ENCODE measurements around the gene DNAJA3.

Gene DNAJA3

DNA sequence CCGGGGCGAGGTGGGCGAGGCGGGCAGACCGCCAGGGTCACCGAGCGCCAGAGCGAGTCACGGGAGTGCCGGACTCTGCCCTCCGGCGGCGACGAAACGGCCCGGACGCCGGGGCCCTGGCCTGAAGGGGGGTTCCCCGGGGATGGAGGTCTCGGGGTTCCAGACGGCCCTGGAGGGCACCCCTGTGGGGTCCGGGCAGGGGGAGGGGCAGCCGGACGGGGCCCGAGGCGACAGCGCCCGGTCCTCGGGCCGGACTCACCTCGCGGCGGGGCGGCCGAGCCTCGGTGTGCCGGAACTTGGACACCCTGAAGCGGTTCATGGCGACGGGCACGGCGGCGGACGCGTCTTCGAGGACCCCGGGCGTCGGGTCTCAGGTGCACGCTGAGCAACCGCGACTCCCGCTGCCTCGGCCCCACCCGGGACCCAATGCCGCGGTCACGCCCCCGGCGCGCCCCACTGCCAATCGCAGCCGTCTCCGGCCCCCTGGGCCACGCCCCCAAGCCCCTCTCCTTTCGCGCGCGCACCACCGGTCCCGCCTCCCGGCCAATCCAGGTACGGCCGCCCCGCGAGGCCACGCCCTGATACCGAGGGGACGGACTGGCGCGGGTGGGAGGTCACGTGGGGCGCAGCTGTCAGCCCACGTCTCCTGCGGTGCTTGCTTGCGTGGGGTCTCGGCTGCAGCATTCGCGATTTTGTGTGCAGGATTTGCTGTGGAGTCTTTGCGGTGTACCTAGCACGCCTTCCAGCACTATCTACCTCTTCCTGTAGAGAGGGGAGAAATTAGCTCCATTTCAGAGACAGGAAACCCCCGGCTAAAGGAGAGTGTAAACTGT lies 9.3 kb upstream of the DNAJA3 start, which contains the start of gene CORO7:
Gene CORO7, minus strand, starts transcription at position 397 of the 833 bp plus-strand sequence. Its CDS starts 78 bp downstream, at position 319.
- H3K4me3 ChIP-seq (ENCODE audit: insufficient read length, low read depth), result peak within 1 kb of the TSS; percentile 85
- no peak for DNase-seq (ENCODE audit: low read depth, low spot score)
- peaks cover 10% of the 10 kb centered on the region for H3K27me3 ChIP-seq (ENCODE audit: insufficient read depth, insufficient read length)
- H3K9me3 ChIP-seq (ENCODE audit: insufficient read depth, low read length), result no peaks in the 10 kb centered on the region
- H3K4me1 ChIP-seq (ENCODE audit: insufficient read depth, insufficient read length), result peaks cover 10% of the 10 kb centered on the region
- H3K36me3 ChIP-seq (ENCODE audit: insufficient read depth, insufficient read length, low read length), result peaks cover 14% of the 10 kb centered on the region
- TF ChIP-seq SUZ12 (IDR thresholded peaks at IDR 0.05; ENCODE audit: extremely low read depth, insufficient read depth, insufficient read length), result no peak
- no peak for TF ChIP-seq ZNF274 (IDR thresholded peaks at IDR 0.05; ENCODE audit: low read depth, low read length)
- no peak for TF ChIP-seq YY1 (IDR thresholded peaks at IDR 0.05; ENCODE audit: insufficient read depth, insufficient read length)
- peak within 1 kb of the TSS; percentile 86 for H3K9ac ChIP-seq (ENCODE audit: insufficient read length, low read depth)

DNA sequence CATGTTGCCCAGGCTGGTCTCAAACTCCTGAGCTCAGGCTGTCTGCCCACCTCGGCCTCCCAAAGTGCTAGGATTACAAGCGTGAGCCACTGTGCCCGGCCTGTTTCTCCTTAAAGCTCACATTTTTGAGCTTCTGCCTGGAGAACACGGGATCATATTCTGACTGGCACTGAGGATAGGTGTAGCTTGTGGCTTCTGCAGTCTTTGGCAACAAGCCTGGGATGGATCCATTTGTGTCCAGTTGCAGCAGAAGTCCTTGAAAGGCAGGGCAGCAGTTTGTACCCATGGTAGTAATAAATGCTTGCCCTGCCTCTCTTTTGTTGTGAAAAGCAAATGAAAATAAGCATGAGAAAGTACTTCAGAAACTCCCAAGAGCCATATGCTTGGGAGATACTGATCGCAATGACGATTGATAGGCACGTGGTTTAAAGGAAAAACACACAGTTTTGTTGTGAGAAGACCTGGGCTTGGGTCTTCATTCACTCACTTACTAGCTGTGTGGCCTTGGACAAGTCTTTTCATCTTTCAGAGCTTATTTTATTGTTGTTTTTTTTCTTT lies 6.2 kb upstream of the DNAJA3 start:
- Histone ChIP-seq H3K9ac (ENCODE audit: insufficient read length, low read depth) (no peak overlapping the region), H3K9me3 (ENCODE audit: insufficient read depth, low read length) (no peaks in the 10 kb centered on the region), H3K27me3 (ENCODE audit: insufficient read depth, insufficient read length) (peaks cover 10% of the 10 kb centered on the region), H3K4me1 (ENCODE audit: insufficient read depth, insufficient read length) (peaks cover 8% of the 10 kb centered on the region), H3K4me3 (ENCODE audit: insufficient read length, low read depth) (no peak overlapping the region), H3K36me3 (ENCODE audit: insufficient read depth, insufficient read length, low read length) (no peaks in the 10 kb centered on the region)
- TF ChIP-seq SUZ12 (IDR thresholded peaks at IDR 0.05; ENCODE audit: extremely low read depth, insufficient read depth, insufficient read length) (no peak), ZNF274 (IDR thresholded peaks at IDR 0.05; ENCODE audit: low read depth, low read length) (no peak), YY1 (IDR thresholded peaks at IDR 0.05; ENCODE audit: insufficient read depth, insufficient read length) (no peak)
- DNase-seq (ENCODE audit: low read depth, low spot score), result no peak

DNA sequence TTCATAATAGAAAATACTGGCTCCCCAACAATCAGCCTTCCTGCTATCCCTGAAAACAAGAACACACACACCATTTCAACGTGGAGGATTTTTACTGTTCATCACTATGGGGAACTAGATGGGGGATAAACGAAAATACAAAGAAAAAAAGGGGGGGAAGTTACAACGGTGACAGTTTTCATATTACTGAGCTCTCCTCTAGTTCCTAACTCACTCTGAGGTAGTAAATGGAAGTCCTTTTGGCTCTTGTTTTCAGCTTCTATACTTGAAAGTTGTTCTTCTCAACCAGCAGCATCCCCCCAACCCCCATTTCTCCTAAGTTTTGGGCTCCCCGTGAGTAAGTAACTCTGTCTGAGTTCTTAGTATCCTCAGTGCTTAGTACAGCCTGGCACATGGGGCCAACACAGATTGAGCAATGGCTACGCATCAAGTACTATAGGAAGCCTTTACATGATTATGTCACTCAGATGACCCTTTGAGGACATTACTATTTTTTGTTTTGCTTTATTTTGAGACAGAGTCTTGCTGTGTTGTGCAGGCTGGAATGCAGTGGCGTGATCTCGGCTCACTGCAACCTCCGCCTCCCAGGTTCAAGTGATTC lies 5.1 kb upstream of the DNAJA3 start:
- Histone ChIP-seq H3K4me3 (ENCODE audit: insufficient read length, low read depth) (no peak overlapping the region), H3K9ac (ENCODE audit: insufficient read length, low read depth) (no peak overlapping the region), H3K36me3 (ENCODE audit: insufficient read depth, insufficient read length, low read length) (no peaks in the 10 kb centered on the region), H3K4me1 (ENCODE audit: insufficient read depth, insufficient read length) (no peaks in the 10 kb centered on the region), H3K9me3 (ENCODE audit: insufficient read depth, low read length) (no peaks in the 10 kb centered on the region), H3K27me3 (ENCODE audit: insufficient read depth, insufficient read length) (peaks cover 10% of the 10 kb centered on the region)
- no peak for TF ChIP-seq SUZ12 (IDR thresholded peaks at IDR 0.05; ENCODE audit: extremely low read depth, insufficient read depth, insufficient read length)
- TF ChIP-seq ZNF274 (IDR thresholded peaks at IDR 0.05; ENCODE audit: low read depth, low read length), result no peak
- no peak for TF ChIP-seq YY1 (IDR thresholded peaks at IDR 0.05; ENCODE audit: insufficient read depth, insufficient read length)
- no peak for DNase-seq (ENCODE audit: low read depth, low spot score)

DNA sequence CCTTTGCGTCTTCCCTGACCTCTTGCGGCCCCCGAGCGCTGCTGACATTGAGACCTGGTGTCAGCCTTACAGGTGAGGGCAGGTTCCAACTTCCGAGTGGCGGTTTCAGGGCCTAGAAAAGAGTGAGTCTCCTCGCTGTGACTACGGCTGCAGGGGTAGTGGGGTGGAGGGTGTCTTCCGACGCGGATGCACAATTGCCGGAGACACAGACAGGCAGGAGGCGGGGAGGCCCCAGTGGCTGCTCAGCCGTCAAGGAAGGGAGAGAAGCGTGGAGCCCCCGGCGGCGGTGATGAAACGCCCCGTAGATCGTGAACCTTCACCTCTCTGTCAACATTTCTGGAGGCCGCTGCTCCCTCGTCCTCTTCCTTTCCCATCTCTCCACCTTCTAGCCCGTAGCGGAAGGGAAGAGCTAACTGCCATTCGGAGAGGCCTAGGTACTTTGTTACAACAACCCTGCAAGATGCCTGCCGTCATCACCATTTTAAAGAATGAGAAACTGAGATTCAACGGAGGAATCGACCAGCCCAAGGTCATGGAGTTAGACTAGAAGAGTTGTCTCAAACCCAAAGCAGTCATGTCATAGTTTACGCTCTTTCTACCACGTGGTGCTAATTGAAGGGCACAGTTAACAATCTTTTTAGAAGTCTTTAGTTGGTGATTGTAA lies 485 bp downstream of the DNAJA3 start:
- no peaks in the 10 kb centered on the region for H3K27me3 ChIP-seq (ENCODE audit: insufficient read depth, insufficient read length)
- no peaks in the 10 kb centered on the region for H3K4me1 ChIP-seq (ENCODE audit: insufficient read depth, insufficient read length)
- no peak for DNase-seq (ENCODE audit: low read depth, low spot score)
- no peaks in the 10 kb centered on the region for H3K9me3 ChIP-seq (ENCODE audit: insufficient read depth, low read length)
- peak overlapping the region; percentile 94 for H3K4me3 ChIP-seq (ENCODE audit: insufficient read length, low read depth)
- H3K9ac ChIP-seq (ENCODE audit: insufficient read length, low read depth), result peak overlapping the region; percentile 100
- H3K36me3 ChIP-seq (ENCODE audit: insufficient read depth, insufficient read length, low read length), result peaks cover 40% of the 10 kb centered on the region
- TF ChIP-seq SUZ12 (IDR thresholded peaks at IDR 0.05; ENCODE audit: extremely low read depth, insufficient read depth, insufficient read length) (no peak), YY1 (IDR thresholded peaks at IDR 0.05; ENCODE audit: insufficient read depth, insufficient read length) (no peak), ZNF274 (IDR thresholded peaks at IDR 0.05; ENCODE audit: low read depth, low read length) (no peak)

DNA sequence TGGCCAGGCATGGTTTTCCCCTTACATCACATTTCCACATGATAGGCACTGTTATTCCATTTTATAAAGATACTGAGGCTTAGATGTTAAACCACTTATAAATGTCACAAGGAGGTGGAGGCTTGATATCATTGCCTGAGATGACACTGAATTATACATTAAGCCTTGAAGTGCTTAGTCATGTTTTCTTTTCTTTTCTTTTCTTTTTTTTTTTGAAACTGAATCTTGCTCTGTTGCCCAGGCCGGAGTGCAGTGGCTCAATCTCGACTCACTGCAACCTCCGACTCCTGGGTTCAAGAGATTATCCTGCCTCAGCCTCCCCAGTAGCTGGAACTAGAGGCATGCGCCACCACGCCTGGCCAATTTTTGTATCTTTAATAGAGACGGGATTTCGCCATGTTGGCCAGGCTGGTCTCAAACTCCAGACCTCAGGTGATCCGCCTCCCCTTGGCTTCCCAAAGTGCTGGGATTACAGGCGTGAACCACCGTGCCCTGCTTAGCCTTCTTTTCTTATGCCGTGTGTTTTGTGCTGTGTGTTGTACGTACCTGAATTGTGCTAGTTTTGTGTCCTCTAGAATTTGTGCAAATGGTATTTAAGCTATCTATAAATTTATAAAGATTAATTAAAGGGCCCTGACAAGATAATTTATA lies 1.2 kb downstream of the DNAJA3 start:
- H3K9me3 ChIP-seq (ENCODE audit: insufficient read depth, low read length), result no peaks in the 10 kb centered on the region
- no peaks in the 10 kb centered on the region for H3K27me3 ChIP-seq (ENCODE audit: insufficient read depth, insufficient read length)
- H3K9ac ChIP-seq (ENCODE audit: insufficient read length, low read depth), result peak overlapping the region; percentile 100
- peaks cover 46% of the 10 kb centered on the region for H3K36me3 ChIP-seq (ENCODE audit: insufficient read depth, insufficient read length, low read length)
- TF ChIP-seq ZNF274 (IDR thresholded peaks at IDR 0.05; ENCODE audit: low read depth, low read length) (no peak), YY1 (IDR thresholded peaks at IDR 0.05; ENCODE audit: insufficient read depth, insufficient read length) (no peak), SUZ12 (IDR thresholded peaks at IDR 0.05; ENCODE audit: extremely low read depth, insufficient read depth, insufficient read length) (no peak)
- H3K4me3 ChIP-seq (ENCODE audit: insufficient read length, low read depth), result peak overlapping the region; percentile 94
- no peaks in the 10 kb centered on the region for H3K4me1 ChIP-seq (ENCODE audit: insufficient read depth, insufficient read length)
- no peak for DNase-seq (ENCODE audit: low read depth, low spot score)

DNA sequence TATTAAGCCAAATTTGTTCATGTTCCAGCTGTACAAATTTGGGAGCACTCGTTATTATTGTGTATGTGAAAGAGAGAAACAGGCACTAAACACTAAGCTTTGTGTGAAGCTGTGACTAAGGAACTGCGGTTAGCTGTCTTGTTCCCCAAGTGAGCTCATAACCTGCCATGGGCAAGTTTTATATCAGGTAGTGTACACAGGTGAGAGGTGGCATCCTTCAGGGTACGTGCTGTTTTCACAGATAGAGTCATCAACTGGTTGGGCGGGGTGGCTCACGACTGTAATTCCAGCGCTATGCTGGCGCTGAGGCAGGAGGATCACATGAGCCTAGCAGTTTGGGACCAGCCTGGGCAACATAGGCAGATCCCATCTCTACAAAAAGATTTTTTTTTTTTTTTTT lies 2.8 kb downstream of the DNAJA3 start:
- H3K36me3 ChIP-seq (ENCODE audit: insufficient read depth, insufficient read length, low read length), result peaks cover 55% of the 10 kb centered on the region

More for the DNA sequence above, 2.8 kb downstream of the DNAJA3 start:
- no peaks in the 10 kb centered on the region for H3K4me1 ChIP-seq (ENCODE audit: insufficient read depth, insufficient read length)
- no peak overlapping the region for H3K4me3 ChIP-seq (ENCODE audit: insufficient read length, low read depth)
- no peak overlapping the region for H3K9ac ChIP-seq (ENCODE audit: insufficient read length, low read depth)
- no peaks in the 10 kb centered on the region for H3K9me3 ChIP-seq (ENCODE audit: insufficient read depth, low read length)
- TF ChIP-seq ZNF274 (IDR thresholded peaks at IDR 0.05; ENCODE audit: low read depth, low read length), result no peak
- TF ChIP-seq YY1 (IDR thresholded peaks at IDR 0.05; ENCODE audit: insufficient read depth, insufficient read length), result no peak
- no peak for TF ChIP-seq SUZ12 (IDR thresholded peaks at IDR 0.05; ENCODE audit: extremely low read depth, insufficient read depth, insufficient read length)
- DNase-seq (ENCODE audit: low read depth, low spot score), result no peak
- H3K27me3 ChIP-seq (ENCODE audit: insufficient read depth, insufficient read length), result no peaks in the 10 kb centered on the region

All from NT2/D1 (cell line).